ENCODE data around the gene TIAM1.

GRCh38 chr21:31156662-31157061, 187.4 kb downstream of the TIAM1 start:
- TF ChIP-seq CTCF (IDR thresholded peaks at IDR 0.05) (no peak), POLR2AphosphoS5 (IDR thresholded peaks at IDR 0.05; ENCODE audit: low read depth, low read length) (no peak), TCF7L2 (IDR thresholded peaks at IDR 0.05; ENCODE audit: low read depth, low read length) (no peak), SIN3A (IDR thresholded peaks at IDR 0.05; ENCODE audit: borderline replicate concordance, insufficient read depth, low read depth, low read length) (no peak)
